ENCODE measurements around the gene FMN2. TPM values are rescaled to one million over a fixed set of nuclear protein-coding genes. Genes with fewer than 3 reads are reported as not detected.

FMN2 gene
- total and polyA plus RNA-seq, 3 experiments from 2014 or later: not detected

GRCh38 chr1:240304466-240304865, 212.8 kb downstream of the FMN2 start:
- H3K9me3 ChIP-seq (ENCODE audit: low read length): no peaks in the 10 kb centered on the region
- Mint-ChIP-seq H3K4me1 (no peaks in the 10 kb centered on the region), H3K27me3 (peaks cover 0 to 3% of the 10 kb centered on the region in 2 donors), H3K36me3 (no peaks in the 10 kb centered on the region), H3K27ac (no peak overlapping the region), H3K9me3 (peaks cover 4 to 39% (median 7%) of the 10 kb centered on the region in 5 donors), H3K4me3 (no peak overlapping the region)
- ChIA-PET CTCF (no interaction called here), POLR2A (no interaction called here)
- no peaks in the 10 kb centered on the region for H3K4me1 ChIP-seq (ENCODE audit: insufficient read depth, low read length)
- no peaks in the 10 kb centered on the region for H3K27me3 ChIP-seq (ENCODE audit: insufficient read depth, low read length, poor library complexity, severe bottlenecking)
- H3K36me3 ChIP-seq (ENCODE audit: insufficient read depth, low read length): no peaks in the 10 kb centered on the region
- H3K4me3 ChIP-seq (ENCODE audit: low read length): no peak overlapping the region
- DNase-seq: no peak
- no peak overlapping the region for H3K27ac ChIP-seq (ENCODE audit: low read depth, low read length)

DNA sequence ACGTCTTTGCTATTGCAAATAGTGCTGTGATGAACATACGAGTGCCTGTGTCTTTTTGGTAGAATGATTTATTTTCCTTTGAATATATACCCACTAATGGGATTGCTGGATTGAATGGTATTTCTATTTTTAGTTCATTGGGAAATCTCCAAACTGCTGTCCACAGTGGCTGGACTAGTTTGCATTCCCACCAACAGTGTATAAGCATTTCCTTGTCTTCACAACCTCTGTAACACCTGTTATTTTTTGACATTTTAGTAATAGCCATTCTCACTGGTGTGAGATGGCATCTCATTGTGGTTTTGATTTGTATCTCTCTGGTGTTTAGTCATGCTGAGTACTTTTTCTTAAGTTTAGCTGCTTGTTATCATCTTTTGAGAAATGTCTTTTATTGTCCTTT, 215.0 kb downstream of the FMN2 start:
- H3K27ac ChIP-seq (ENCODE audit: low read depth, low read length): no peak overlapping the region
- H3K36me3 Mint-ChIP-seq: no peaks in the 10 kb centered on the region
- CTCF ChIA-PET: no interaction called here

DNA sequence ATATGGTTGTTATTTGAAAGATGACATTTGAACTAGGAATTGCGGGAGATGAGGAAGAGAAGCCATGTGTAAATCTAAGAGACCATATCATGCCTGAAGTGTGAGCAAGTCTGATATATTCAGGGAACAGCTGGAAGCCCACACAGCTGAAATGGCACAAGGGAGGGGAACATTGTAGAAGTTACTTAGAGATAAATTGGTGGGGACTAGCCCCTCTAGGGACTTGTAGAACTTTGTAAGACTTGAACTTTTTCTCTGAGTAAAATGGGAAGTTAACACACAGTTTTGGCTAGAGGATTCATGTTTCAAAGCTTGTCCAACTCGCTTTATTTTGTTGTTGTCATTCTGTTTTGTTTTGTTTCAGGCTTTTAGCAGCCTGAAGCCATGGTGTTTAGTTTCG, 216.4 kb downstream of the FMN2 start:
- Mint-ChIP-seq H3K27me3 (peaks cover 0 to 2% of the 10 kb centered on the region in 2 donors), H3K4me3 (no peak overlapping the region), H3K27ac (no peak overlapping the region), H3K36me3 (no peaks in the 10 kb centered on the region), H3K4me1 (no peaks in the 10 kb centered on the region), H3K9me3 (peaks cover 5 to 17% (median 6%) of the 10 kb centered on the region in 5 donors)
- POLR2A ChIA-PET: no interaction called here
- no peak overlapping the region for H3K4me3 ChIP-seq (ENCODE audit: low read length)
- no peaks in the 10 kb centered on the region for H3K4me1 ChIP-seq (ENCODE audit: insufficient read depth, low read length)
- H3K27ac ChIP-seq (ENCODE audit: low read depth, low read length): no peak overlapping the region
- H3K36me3 ChIP-seq (ENCODE audit: insufficient read depth, low read length): no peaks in the 10 kb centered on the region
- no peak for DNase-seq
- no peaks in the 10 kb centered on the region for H3K9me3 ChIP-seq (ENCODE audit: low read length)
- CTCF ChIA-PET: no interaction called here
- no peaks in the 10 kb centered on the region for H3K27me3 ChIP-seq (ENCODE audit: insufficient read depth, low read length, poor library complexity, severe bottlenecking)

More for the DNA sequence above, 215.0 kb downstream of the FMN2 start:
- no peak for DNase-seq
- Mint-ChIP-seq H3K4me1 (no peaks in the 10 kb centered on the region), H3K27me3 (peaks cover 0 to 3% of the 10 kb centered on the region in 2 donors), H3K27ac (no peak overlapping the region), H3K4me3 (no peak overlapping the region), H3K9me3 (peaks cover 4 to 24% (median 7%) of the 10 kb centered on the region in 5 donors)
- Histone ChIP-seq H3K27me3 (ENCODE audit: insufficient read depth, low read length, poor library complexity, severe bottlenecking) (no peaks in the 10 kb centered on the region), H3K36me3 (ENCODE audit: insufficient read depth, low read length) (no peaks in the 10 kb centered on the region), H3K4me1 (ENCODE audit: insufficient read depth, low read length) (no peaks in the 10 kb centered on the region), H3K9me3 (ENCODE audit: low read length) (no peaks in the 10 kb centered on the region), H3K4me3 (ENCODE audit: low read length) (no peak overlapping the region)
- POLR2A ChIA-PET: no interaction called here

- POLR2A ChIA-PET: no interaction called here
- Mint-ChIP-seq H3K27me3 (peaks cover 0 to 2% of the 10 kb centered on the region in 2 donors), H3K4me1 (no peaks in the 10 kb centered on the region), H3K4me3 (no peak overlapping the region), H3K9me3 (peaks cover 2 to 17% (median 6%) of the 10 kb centered on the region in 5 donors), H3K27ac (no peak overlapping the region), H3K36me3 (no peaks in the 10 kb centered on the region)
- Histone ChIP-seq H3K4me1 (ENCODE audit: insufficient read depth, low read length) (no peaks in the 10 kb centered on the region), H3K27me3 (ENCODE audit: insufficient read depth, low read length, poor library complexity, severe bottlenecking) (no peaks in the 10 kb centered on the region), H3K9me3 (ENCODE audit: low read length) (no peaks in the 10 kb centered on the region), H3K27ac (ENCODE audit: low read depth, low read length) (no peak overlapping the region), H3K4me3 (ENCODE audit: low read length) (no peak overlapping the region), H3K36me3 (ENCODE audit: insufficient read depth, low read length) (no peaks in the 10 kb centered on the region)
- CTCF ChIA-PET: no interaction called here
- no peak for DNase-seq
These were observed 218.1 kb downstream of the FMN2 start for GRCh38 chr1:240309769-240310168.

- no peaks in the 10 kb centered on the region for H3K4me1 ChIP-seq (ENCODE audit: insufficient read depth, low read length)
- H3K9me3 Mint-ChIP-seq: peaks cover 2 to 17% (median 6%) of the 10 kb centered on the region in 5 donors
- H3K4me3 ChIP-seq (ENCODE audit: low read length): no peak overlapping the region
- no peak overlapping the region for H3K4me3 Mint-ChIP-seq
- no peak for DNase-seq
- no peak overlapping the region for H3K27ac ChIP-seq (ENCODE audit: low read depth, low read length)
- H3K27me3 Mint-ChIP-seq: peaks cover 0 to 2% of the 10 kb centered on the region in 2 donors
- no peaks in the 10 kb centered on the region for H3K4me1 Mint-ChIP-seq
- H3K9me3 ChIP-seq (ENCODE audit: low read length): no peaks in the 10 kb centered on the region
- no peaks in the 10 kb centered on the region for H3K36me3 ChIP-seq (ENCODE audit: insufficient read depth, low read length)
- ChIA-PET POLR2A (no interaction called here), CTCF (no interaction called here)
- no peaks in the 10 kb centered on the region for H3K27me3 ChIP-seq (ENCODE audit: insufficient read depth, low read length, poor library complexity, severe bottlenecking)
- no peaks in the 10 kb centered on the region for H3K36me3 Mint-ChIP-seq
- H3K27ac Mint-ChIP-seq: no peak overlapping the region
These were observed 218.7 kb downstream of the FMN2 start for GRCh38 chr1:240310226-240310925.

GRCh38 chr1:240312872-240313271, 221.2 kb downstream of the FMN2 start:
- Histone ChIP-seq H3K27me3 (ENCODE audit: insufficient read depth, low read length, poor library complexity, severe bottlenecking) (no peaks in the 10 kb centered on the region), H3K4me3 (ENCODE audit: low read length) (no peak overlapping the region), H3K36me3 (ENCODE audit: insufficient read depth, low read length) (no peaks in the 10 kb centered on the region), H3K9me3 (ENCODE audit: low read length) (no peaks in the 10 kb centered on the region), H3K27ac (ENCODE audit: low read depth, low read length) (no peak overlapping the region), H3K4me1 (ENCODE audit: insufficient read depth, low read length) (no peaks in the 10 kb centered on the region)
- ChIA-PET POLR2A (no interaction called here), CTCF (no interaction called here)
- Mint-ChIP-seq H3K4me3 (no peak overlapping the region), H3K27me3 (peaks cover 0 to 4% of the 10 kb centered on the region in 2 donors), H3K9me3 (peaks cover 2 to 11% (median 6%) of the 10 kb centered on the region in 5 donors), H3K27ac (no peak overlapping the region), H3K36me3 (no peaks in the 10 kb centered on the region), H3K4me1 (no peaks in the 10 kb centered on the region)
- no peak for DNase-seq

DNA sequence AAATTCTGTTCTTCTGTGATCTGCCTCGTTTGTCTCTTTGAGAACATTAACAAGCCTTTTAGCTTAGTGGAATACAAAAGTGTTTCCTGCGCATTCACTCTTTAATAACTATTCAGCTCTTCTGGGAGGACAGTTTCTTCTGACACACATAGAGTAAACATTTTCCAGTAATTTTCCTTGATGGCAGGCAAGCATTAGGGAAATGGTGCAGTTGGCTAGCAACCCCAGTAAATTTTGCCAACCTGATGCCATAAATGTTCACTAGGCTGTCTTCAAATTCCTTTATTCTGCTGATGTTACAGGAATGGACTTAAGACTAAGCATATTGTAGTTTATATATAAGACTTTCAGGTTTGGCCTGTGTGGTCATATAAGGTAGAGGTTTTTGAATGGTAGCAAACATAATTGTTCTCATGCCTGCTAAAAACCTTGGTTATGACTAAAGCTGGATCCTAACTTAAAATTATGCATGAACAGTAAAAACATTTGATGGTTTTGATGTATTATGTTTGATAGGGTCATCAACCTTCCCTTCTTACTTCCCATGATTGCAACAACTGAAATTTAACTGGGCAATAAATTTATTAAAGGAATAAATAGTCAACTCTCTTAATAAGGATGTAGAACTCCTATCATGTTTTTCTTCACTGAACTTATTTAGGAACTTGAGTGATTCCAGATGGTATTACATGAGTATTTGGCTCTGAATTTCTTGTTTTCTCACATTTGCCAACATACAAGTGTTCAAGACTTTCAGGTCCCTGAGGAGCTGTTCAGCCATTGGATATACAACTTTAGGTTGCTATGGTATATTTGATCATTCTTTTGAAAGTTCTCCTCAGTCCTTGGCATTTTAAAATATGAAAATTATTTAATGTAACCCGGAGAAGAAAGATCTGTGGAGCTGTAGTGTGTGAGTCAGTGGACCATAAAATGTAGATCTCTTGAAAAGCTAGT, 223.4 kb downstream of the FMN2 start:
- Histone ChIP-seq H3K36me3 (ENCODE audit: insufficient read depth, low read length) (no peaks in the 10 kb centered on the region), H3K4me3 (ENCODE audit: low read length) (no peak overlapping the region), H3K27ac (ENCODE audit: low read depth, low read length) (no peak overlapping the region), H3K4me1 (ENCODE audit: insufficient read depth, low read length) (no peaks in the 10 kb centered on the region), H3K27me3 (ENCODE audit: insufficient read depth, low read length, poor library complexity, severe bottlenecking) (no peaks in the 10 kb centered on the region), H3K9me3 (ENCODE audit: low read length) (no peaks in the 10 kb centered on the region)
- Mint-ChIP-seq H3K4me1 (no peaks in the 10 kb centered on the region), H3K9me3 (peaks cover 3 to 15% (median 5%) of the 10 kb centered on the region in 5 donors), H3K4me3 (no peak overlapping the region), H3K27ac (no peak overlapping the region), H3K36me3 (no peaks in the 10 kb centered on the region), H3K27me3 (peaks cover 0 to 4% of the 10 kb centered on the region in 2 donors)
- ChIA-PET CTCF (no interaction called here), POLR2A (no interaction called here)
- DNase-seq: no peak

- H3K4me3 Mint-ChIP-seq: no peak overlapping the region
- DNase-seq: no peak
- Histone ChIP-seq H3K4me1 (ENCODE audit: insufficient read depth, low read length) (no peaks in the 10 kb centered on the region), H3K4me3 (ENCODE audit: low read length) (no peak overlapping the region), H3K36me3 (ENCODE audit: insufficient read depth, low read length) (no peaks in the 10 kb centered on the region), H3K27me3 (ENCODE audit: insufficient read depth, low read length, poor library complexity, severe bottlenecking) (no peaks in the 10 kb centered on the region), H3K27ac (ENCODE audit: low read depth, low read length) (no peak overlapping the region), H3K9me3 (ENCODE audit: low read length) (no peaks in the 10 kb centered on the region)
- no peaks in the 10 kb centered on the region for H3K4me1 Mint-ChIP-seq
- ChIA-PET CTCF (no interaction called here), POLR2A (no interaction called here)
- peaks cover 0 to 3% of the 10 kb centered on the region in 2 donors for H3K27me3 Mint-ChIP-seq
- no peak overlapping the region for H3K27ac Mint-ChIP-seq
- peaks cover 3 to 30% (median 9%) of the 10 kb centered on the region in 5 donors for H3K9me3 Mint-ChIP-seq
- H3K36me3 Mint-ChIP-seq: no peaks in the 10 kb centered on the region
These were observed 228.3 kb downstream of the FMN2 start for GRCh38 chr1:240319998-240320397.

Data from CD8-positive, alpha-beta memory T cell (primary cell).